Transverse colon (tissue), 4 donors: ENCODE data around the gene TEAD3. TPM values are rescaled to one million over a fixed set of nuclear protein-coding genes. Genes with fewer than 3 reads are reported as not detected.

Source experiments
- DNase-seq: peaks from one replicate; pipeline ENCODE4 v3.0.0-alpha.2; 2019
- H3K27ac ChIP-seq, 4 donors: fragments of 200-600 bp; sonication (generic); 2 replicates each; pipeline ENCODE4 v1.5.1; 2016 to 2018; ENCODE audit warnings: inconsistent platforms in 4 of 4
- H3K27me3 ChIP-seq: fragments of 200-600 bp; sonication (generic); 2 replicates; pipeline ENCODE4 v1.5.1; 2017; ENCODE audit warnings: inconsistent platforms
- H3K36me3 ChIP-seq, 4 donors: fragments of 200-600 bp; sonication (generic); 2 replicates each; pipeline ENCODE4 v1.5.1; 2017 to 2019; ENCODE audit warnings: inconsistent platforms in 4 of 4
- H3K4me1 ChIP-seq, 4 donors: fragments of 200-600 bp; sonication (generic); 2 replicates each; pipeline ENCODE4 v1.5.1; 2017 to 2020; ENCODE audit warnings: inconsistent platforms in 4 of 4
- H3K4me3 ChIP-seq, 4 donors: fragments of 200-600 bp; sonication (generic); 1 replicate in 1 of 4; 2 replicates in 3 of 4; pipeline versions ENCODE4 v1.5.1 to v1.6.1; 2017 to 2019; ENCODE audit warnings: inconsistent platforms in 4 of 4
- H3K9me3 ChIP-seq, 2 donors: fragments of 200-600 bp; sonication (generic); 2 replicates each; pipeline ENCODE4 v1.5.1; 2017 to 2019; ENCODE audit warnings: inconsistent platforms in 2 of 2
- CTCF ChIP-seq, 5 experiments: fragments of 200-600 bp in 3 of 5; fragments of 450-650 bp in 2 of 5; sonication (generic) in 3 of 5; IDR thresholded peaks; 1 replicate in 2 of 5; 2 replicates in 3 of 5; pipeline ENCODE4 v1.5.1; 2016 to 2017; ENCODE audit warnings: antibody characterized with exemption in 5 of 5, inconsistent platforms in 3 of 5, mild to moderate bottlenecking in 2 of 5, moderate library complexity in 1 of 5
- EP300 ChIP-seq: sonication (generic); formaldehyde crosslinking; IDR thresholded peaks from one replicate; pipeline ENCODE4 v1.6.1; 2017; ENCODE audit warnings: antibody characterized with exemption, low read depth
- POLR2A ChIP-seq: fragments of 450-650 bp; IDR thresholded peaks from one replicate; pipeline ENCODE4 v1.6.1; 2016; ENCODE audit warnings: antibody characterized with exemption, mild to moderate bottlenecking, moderate library complexity
- POLR2AphosphoS5 ChIP-seq, 3 donors: sonication (generic); formaldehyde crosslinking; IDR thresholded peaks; one replicate each; pipeline ENCODE4 v1.6.1; 2016; ENCODE audit warnings: antibody characterized with exemption in 3 of 3
- WGBS, 2 donors: methylation state at CpG; one replicate each; pipeline ENCODE4 v1.1.5; 2018; ENCODE audit warnings: low coverage in 1 of 2; 5-methylcytosine and 5-hydroxymethylcytosine counted together
- in situ Hi-C, 4 donors: fragments of 200-750 bp; cut with MboI; loops; one replicate each; pipeline versions ENCODE4 v1.15.0 to v1.15.1; 2017; ENCODE audit warnings: low sequenced_read_pairs in 3 of 4, low pct_ligation_motif_present in 1 of 4, low pct_unique_long_range_greater_than_20kb in 1 of 4
- intact Hi-C: fragments of 100-400 bp; cut with DNase I; formaldehyde crosslinking; loops from one replicate; pipeline ENCODE4 v1.15.1; 2023; ENCODE audit warnings: low total_unique reads
- total RNA-seq, 4 donors: library from RNA; depleted of rRNA; stranded (reverse); fragments of >200 nt; gene quantifications; one replicate each; pipeline ENCODE4 v1.1.0, GENCODE V29; 2016

The TEAD3 gene
- total RNA-seq, 4 donors from 2014 or later = 23.0 to 67.7 (median 25.3) TPM

DNA sequence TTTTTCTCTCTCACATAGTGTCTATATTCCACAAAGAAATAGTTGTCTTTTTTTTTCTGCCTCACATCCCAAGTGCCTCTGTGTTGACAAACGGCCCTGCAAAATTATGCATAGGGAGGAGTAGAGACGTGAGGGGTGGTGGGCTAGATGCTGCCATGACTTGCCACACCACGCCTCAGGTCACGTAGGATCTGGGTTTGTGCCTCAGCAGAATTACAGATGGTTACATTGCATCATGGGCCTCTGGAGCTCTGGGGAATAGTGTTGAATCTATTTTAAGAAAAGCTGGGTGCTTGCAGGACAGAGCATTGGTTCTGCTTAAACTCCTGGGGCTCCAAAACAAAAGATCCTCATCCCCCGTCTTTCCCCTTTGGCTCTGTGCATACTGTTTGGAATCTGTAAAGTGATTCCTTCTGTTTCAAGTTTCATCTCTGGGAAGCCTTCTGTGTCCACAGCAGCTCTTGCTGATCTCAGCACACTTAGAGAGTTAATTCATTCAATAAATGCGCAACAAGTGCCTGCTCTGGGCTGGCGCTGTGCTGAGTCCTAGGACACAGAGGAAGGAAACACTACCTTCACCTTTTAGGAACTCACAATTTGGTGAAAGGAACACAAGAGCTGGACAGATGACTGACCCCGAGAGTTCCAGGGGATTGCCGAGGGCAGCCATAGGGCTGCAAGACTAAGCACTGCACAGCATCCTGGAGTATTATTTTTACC, 42.3 kb downstream of the TEAD3 start:
- TF ChIP-seq CTCF (IDR thresholded peaks at IDR 0.05) (no peak), POLR2A (no peak), POLR2AphosphoS5 (IDR thresholded peaks at IDR 0.05) (no peak), EP300 (no peak)
- H3K4me1 ChIP-seq = peaks cover 9 to 21% (median 16%) of the 10 kb centered on the region in 4 donors
- H3K27me3 ChIP-seq = no peaks in the 10 kb centered on the region
- WGBS, 2 donors = 84 to 90% methylated on average over 5 to 9 of the region's 9 CpGs
- no peak overlapping the region for H3K27ac ChIP-seq
- H3K36me3 ChIP-seq = no peaks in the 10 kb centered on the region
- no peaks in the 10 kb centered on the region for H3K9me3 ChIP-seq
- no peak for DNase-seq
- intact Hi-C loops = loop anchor here (1.0 to 10.0 kb wide), 3 partner anchors 13 to 1030 kb away; partner anchors contain the start of genes PPARD and RPS10
- no peak overlapping the region for H3K4me3 ChIP-seq
- in situ Hi-C loops = loop anchor here in 1 of 4 donors (5.0 kb wide), 1 partner anchor 112 kb away; the partner anchor contains the start of gene PPARD

DNA sequence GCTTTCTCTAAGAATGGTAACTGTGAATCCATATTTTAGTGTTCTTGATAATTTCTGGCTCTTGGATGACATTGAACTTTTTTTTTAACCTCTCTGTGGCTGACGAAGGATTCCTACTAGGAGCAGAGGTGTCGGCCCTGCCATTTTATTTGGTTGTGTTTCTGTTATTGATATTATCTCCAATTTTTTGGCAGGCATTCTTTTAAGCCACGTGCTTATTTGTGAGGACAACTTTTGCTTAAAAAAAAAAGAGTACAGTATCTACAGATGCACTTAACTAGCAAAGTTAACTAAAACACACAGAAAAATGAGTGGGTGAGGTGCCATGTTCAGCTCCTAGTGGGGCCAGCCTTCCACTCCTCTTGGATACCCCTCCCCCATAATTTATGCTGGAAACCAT, 43.6 kb downstream of the TEAD3 start:
- H3K36me3 ChIP-seq = no peaks in the 10 kb centered on the region
- H3K4me3 ChIP-seq = peak overlapping the region in 2 of 4 donors; percentile 66 to 69
- peaks cover 9 to 21% (median 16%) of the 10 kb centered on the region in 4 donors for H3K4me1 ChIP-seq
- no peaks in the 10 kb centered on the region for H3K27me3 ChIP-seq
- H3K9me3 ChIP-seq = no peaks in the 10 kb centered on the region
- in situ Hi-C loops (loop anchor here in 1 of 4 donors (5.0 kb wide), 1 partner anchor 111 kb away; the partner anchor contains the start of gene PPARD), intact Hi-C loops (loop anchor here (5.0 to 10.0 kb wide), 2 partner anchors 111 to 1028 kb away; partner anchors contain the start of genes PPARD and RPS10)
- TF ChIP-seq EP300 (no peak), CTCF (IDR thresholded peaks at IDR 0.05) (no peak), POLR2AphosphoS5 (IDR thresholded peaks at IDR 0.05) (no peak), POLR2A (no peak)
- 13 to 33% methylated on average over 3 of the region's 3 CpGs for WGBS, 2 donors
- H3K27ac ChIP-seq = no peak overlapping the region
- DNase-seq = no peak

- in situ Hi-C loops (loop anchor here in 1 of 4 donors (5.0 kb wide), 1 partner anchor 110 kb away; the partner anchor contains the start of gene PPARD), intact Hi-C loops (loop anchor here (5.0 to 10.0 kb wide), 2 partner anchors 110 to 1028 kb away; partner anchors contain the start of genes PPARD and RPS10)
- peak; percentile 98 for DNase-seq
- Histone ChIP-seq H3K36me3 (no peaks in the 10 kb centered on the region), H3K27me3 (no peaks in the 10 kb centered on the region), H3K9me3 (no peaks in the 10 kb centered on the region), H3K27ac (peak within 1 kb of the TSS; percentile 69 to 88 (median 84)), H3K4me3 (peak within 1 kb of the TSS; percentile 47 to 69 (median 65)), H3K4me1 (peaks cover 9 to 21% (median 16%) of the 10 kb centered on the region in 4 donors)
- peak; percentile 34 to 71 (median 69) for TF ChIP-seq POLR2AphosphoS5 (IDR thresholded peaks at IDR 0.05)
- no peak for TF ChIP-seq EP300
- peak; percentile 29 for TF ChIP-seq POLR2A
- TF ChIP-seq CTCF (IDR thresholded peaks at IDR 0.05) = no peak
- WGBS, 2 donors = 0 to 1% methylated on average over 15 to 56 of the region's 87 CpGs
Measured at GRCh38 chr6:35452183-35453090, 44.4 kb downstream of the TEAD3 start, which contains the start of gene FANCE. TSS of gene FANCE (plus strand) at chr6:35452338. CDS start at chr6:35452546, 208 bp downstream.
